GM12873 (cell line): ENCODE measurements around the gene AK5.
A peak's percentile ranks its signal among the peaks of the same experiment; 100 is the strongest.

ENCODE experiments used
- CTCF ChIP-seq: IDR thresholded peaks from 2 replicates; pipeline ENCODE4 v1.5.1; 2012; ENCODE audit warnings: low read depth, mild to moderate bottlenecking, moderate library complexity, low read length, control low read depth; ENCODE audit not compliant: insufficient read depth; ENCODE audit errors: missing control alignments

AK5 gene

GRCh38 chr1:77412820-77413530 is 131.2 kb downstream of the AK5 start:
- TF ChIP-seq CTCF = no peak

- TF ChIP-seq CTCF = no peak
Measured at GRCh38 chr1:77413541-77414335, 131.9 kb downstream of the AK5 start.

- TF ChIP-seq CTCF = no peak
Measured at GRCh38 chr1:77415579-77415978, 133.8 kb downstream of the AK5 start.

GRCh38 chr1:77416692-77417450 is 135.1 kb downstream of the AK5 start:
- TF ChIP-seq CTCF = peak; percentile 40

GRCh38 chr1:77421504-77422233 is 139.8 kb downstream of the AK5 start:
- no peak for TF ChIP-seq CTCF

- no peak for TF ChIP-seq CTCF
Measured at GRCh38 chr1:77424236-77424635, 142.4 kb downstream of the AK5 start.
